Measurements from ENCODE around the gene XPO1.

DNA sequence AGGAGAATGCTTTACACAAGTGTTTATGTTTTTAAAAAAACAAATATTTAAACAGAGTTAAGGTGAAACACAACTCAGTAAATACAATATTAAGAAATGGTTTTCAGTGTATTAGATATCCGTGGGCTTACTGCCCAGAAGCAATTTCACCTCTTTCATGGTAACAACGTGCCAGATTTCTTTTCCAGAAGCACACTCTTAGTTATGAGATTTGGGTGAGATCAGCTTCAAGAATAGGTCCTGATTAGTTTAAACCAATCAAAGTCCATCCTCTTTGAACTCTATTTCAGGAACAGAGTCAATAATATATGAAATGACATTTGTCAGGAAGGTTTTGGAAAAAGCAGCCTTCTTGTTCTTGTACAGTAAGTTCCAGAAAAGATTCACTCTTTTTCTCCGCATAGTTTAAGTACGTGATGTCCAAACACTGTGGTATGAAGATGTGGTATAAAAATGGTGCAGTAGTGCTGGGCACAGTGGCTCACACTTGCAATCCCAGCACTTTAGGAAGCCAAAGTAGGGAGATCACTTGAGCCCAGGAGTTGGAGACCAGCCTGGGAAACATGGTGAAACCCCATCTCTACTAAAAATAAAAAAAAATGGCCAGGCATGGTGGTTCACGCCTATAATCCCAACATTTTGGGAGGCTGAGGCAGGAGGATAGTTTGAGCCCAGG lies 81.9 kb downstream of the XPO1 start:
- TF ChIP-seq, protein P1, sequence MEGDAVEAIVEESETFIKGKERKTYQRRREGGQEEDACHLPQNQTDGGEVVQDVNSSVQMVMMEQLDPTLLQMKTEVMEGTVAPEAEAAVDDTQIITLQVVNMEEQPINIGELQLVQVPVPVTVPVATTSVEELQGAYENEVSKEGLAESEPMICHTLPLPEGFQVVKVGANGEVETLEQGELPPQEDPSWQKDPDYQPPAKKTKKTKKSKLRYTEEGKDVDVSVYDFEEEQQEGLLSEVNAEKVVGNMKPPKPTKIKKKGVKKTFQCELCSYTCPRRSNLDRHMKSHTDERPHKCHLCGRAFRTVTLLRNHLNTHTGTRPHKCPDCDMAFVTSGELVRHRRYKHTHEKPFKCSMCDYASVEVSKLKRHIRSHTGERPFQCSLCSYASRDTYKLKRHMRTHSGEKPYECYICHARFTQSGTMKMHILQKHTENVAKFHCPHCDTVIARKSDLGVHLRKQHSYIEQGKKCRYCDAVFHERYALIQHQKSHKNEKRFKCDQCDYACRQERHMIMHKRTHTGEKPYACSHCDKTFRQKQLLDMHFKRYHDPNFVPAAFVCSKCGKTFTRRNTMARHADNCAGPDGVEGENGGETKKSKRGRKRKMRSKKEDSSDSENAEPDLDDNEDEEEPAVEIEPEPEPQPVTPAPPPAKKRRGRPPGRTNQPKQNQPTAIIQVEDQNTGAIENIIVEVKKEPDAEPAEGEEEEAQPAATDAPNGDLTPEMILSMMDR (IDR thresholded peaks at IDR 0.05): no peak
- TF ChIP-seq POLR2A (IDR thresholded peaks at IDR 0.05): no peak

Data from vagina (tissue), 2 donors.